HL-60 (cell line): ENCODE data around the gene QRICH1.
"Not testable (repeated sequence)": the region's sequence is repeated elsewhere in the genome, so short reads cannot be mapped to it uniquely, and the experiment has no call there.

ENCODE experiments used
- DNase-seq, 2 experiments: peaks; one replicate each; pipeline ENCODE4 v3.0.0-alpha.2; 2010 to 2020; ENCODE audit warnings: low read depth in 1 of 2, low spot score in 1 of 2
- H3K27ac ChIP-seq: fragments of 250-450 bp; sonication (Bioruptor Pico); replicated peaks from 2 replicates; pipeline ENCODE4 v1.5.1; 2020; ENCODE audit warnings: mild to moderate bottlenecking, moderate library complexity
- H3K27me3 ChIP-seq: fragments of 250-450 bp; sonication (Bioruptor Pico); 2 replicates; pipeline ENCODE4 v1.5.1; 2021; ENCODE audit warnings: mild to moderate bottlenecking, moderate library complexity; ENCODE audit not compliant: insufficient read depth, poor library complexity, severe bottlenecking
- H3K4me3 ChIP-seq: replicated peaks from 2 replicates; pipeline ENCODE4 v1.5.1; 2011; ENCODE audit warnings: mild to moderate bottlenecking, control low read depth, low read length; ENCODE audit not compliant: insufficient read depth
- GABPA ChIP-seq: IDR thresholded peaks from 2 replicates; pipeline ENCODE4 v1.6.1; 2012; ENCODE audit warnings: low read depth
- POLR2AphosphoS5 ChIP-seq: IDR thresholded peaks from 2 replicates; pipeline ENCODE4 v1.6.1; 2012; ENCODE audit warnings: low read depth
- REST ChIP-seq: IDR thresholded peaks from 2 replicates; pipeline ENCODE4 v1.6.1; 2012; ENCODE audit warnings: low read depth; ENCODE audit not compliant: insufficient replicate concordance
- SPI1 ChIP-seq: IDR thresholded peaks from 2 replicates; pipeline ENCODE4 v1.6.1; 2012; ENCODE audit warnings: low read depth, mild to moderate bottlenecking, borderline replicate concordance
- TF ChIP-seq, protein P1 (sequence below): IDR thresholded peaks from one replicate; pipeline ENCODE4 v1.5.1; 2011; ENCODE audit warnings: low read length, control low read depth, inconsistent platforms; ENCODE audit not compliant: insufficient read depth

QRICH1 gene

GRCh38 chr3:49012441-49013017 is 81.3 kb downstream of the QRICH1 start:
- Histone ChIP-seq H3K27ac (no peak overlapping the region), H3K27me3 (no peaks in the 10 kb centered on the region)
- DNase-seq = no peak

DNA sequence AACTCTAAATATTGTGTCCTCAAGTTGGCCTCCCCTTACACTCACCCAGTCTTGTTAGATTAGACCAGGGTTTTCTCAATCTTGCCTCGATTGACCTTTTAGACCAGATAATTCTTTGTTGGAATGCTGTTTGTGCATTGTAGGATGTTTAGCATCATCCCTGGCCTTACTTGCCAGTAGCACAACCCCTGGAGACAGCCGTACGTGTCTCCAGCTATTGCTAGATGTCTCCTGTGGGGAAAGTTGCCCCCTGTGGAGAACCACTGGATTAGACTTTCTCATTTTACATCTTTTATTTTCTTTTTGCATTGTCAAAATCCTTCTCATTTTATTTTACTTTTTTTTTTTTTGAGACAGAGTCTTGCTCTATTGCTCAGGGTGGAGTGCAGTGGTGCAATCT is 84.5 kb downstream of the QRICH1 start:
- no peaks in the 10 kb centered on the region for H3K27me3 ChIP-seq
- no peak for DNase-seq
- TF ChIP-seq REST = no peak
- TF ChIP-seq SPI1 = no peak
- TF ChIP-seq GABPA = no peak
- TF ChIP-seq POLR2AphosphoS5 = no peak
- TF ChIP-seq, protein P1, sequence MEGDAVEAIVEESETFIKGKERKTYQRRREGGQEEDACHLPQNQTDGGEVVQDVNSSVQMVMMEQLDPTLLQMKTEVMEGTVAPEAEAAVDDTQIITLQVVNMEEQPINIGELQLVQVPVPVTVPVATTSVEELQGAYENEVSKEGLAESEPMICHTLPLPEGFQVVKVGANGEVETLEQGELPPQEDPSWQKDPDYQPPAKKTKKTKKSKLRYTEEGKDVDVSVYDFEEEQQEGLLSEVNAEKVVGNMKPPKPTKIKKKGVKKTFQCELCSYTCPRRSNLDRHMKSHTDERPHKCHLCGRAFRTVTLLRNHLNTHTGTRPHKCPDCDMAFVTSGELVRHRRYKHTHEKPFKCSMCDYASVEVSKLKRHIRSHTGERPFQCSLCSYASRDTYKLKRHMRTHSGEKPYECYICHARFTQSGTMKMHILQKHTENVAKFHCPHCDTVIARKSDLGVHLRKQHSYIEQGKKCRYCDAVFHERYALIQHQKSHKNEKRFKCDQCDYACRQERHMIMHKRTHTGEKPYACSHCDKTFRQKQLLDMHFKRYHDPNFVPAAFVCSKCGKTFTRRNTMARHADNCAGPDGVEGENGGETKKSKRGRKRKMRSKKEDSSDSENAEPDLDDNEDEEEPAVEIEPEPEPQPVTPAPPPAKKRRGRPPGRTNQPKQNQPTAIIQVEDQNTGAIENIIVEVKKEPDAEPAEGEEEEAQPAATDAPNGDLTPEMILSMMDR = no peak
- H3K27ac ChIP-seq = no peak overlapping the region
- no peak overlapping the region for H3K4me3 ChIP-seq

More at GRCh38 chr3:49012441-49013017, 81.3 kb downstream of the QRICH1 start:
- H3K4me3 ChIP-seq = no peak overlapping the region
- TF ChIP-seq GABPA (no peak), POLR2AphosphoS5 (no peak), SPI1 (no peak), REST (no peak)
- TF ChIP-seq, protein P1 = no peak

- Histone ChIP-seq H3K27ac (peak overlapping the region; percentile 89; the same call in 1 of the 2 replicates), H3K4me3 (peak overlapping the region; percentile 69)
- DNase-seq, H3K27me3 ChIP-seq: not testable (repeated sequence)
Observed at GRCh38 chr3:49008627-49009026, 85.2 kb downstream of the QRICH1 start.

- DNase-seq = peak; percentile 77 to 89
- Histone ChIP-seq H3K4me3 (peak overlapping the region; percentile 69), H3K27ac (peak overlapping the region; percentile 89), H3K27me3 (no peaks in the 10 kb centered on the region)
- TF ChIP-seq POLR2AphosphoS5 = no peak
- no peak for TF ChIP-seq GABPA
- TF ChIP-seq SPI1 = no peak; the same call in 1 of the 2 replicates
- no peak for TF ChIP-seq REST
- TF ChIP-seq, protein P1 = no peak
Observed at GRCh38 chr3:49007771-49008528, 85.9 kb downstream of the QRICH1 start.
